Measurements from ENCODE around the gene HPSE. TPM values are rescaled to one million over a fixed set of nuclear protein-coding genes. Genes with fewer than 3 reads are reported as not detected.
"Not testable (repeated sequence)": the region's sequence is repeated elsewhere in the genome, so short reads cannot be mapped to it uniquely, and the experiment has no call there.

HPSE gene
- total RNA-seq, 2 donors from 2014 or later = 1.1 to 2.7 TPM

DNA sequence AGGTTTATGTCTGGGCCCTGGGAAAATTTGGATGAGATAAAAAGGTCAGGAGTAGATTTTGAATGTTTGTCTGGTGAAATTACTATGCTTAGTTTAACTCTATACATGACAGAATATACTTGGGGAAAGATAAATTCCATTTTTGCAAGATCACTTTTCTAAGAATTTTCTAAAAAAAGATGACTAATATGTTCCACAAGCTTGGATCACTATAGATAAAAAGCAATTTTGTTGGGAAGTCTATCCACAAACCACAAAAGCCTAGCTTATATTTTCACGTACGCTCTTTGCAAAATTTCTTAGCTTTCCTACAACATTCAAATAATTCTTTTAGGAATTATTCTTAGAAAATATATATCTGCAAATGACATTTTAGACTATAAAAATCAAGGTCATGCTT lies 29.5 kb downstream of the HPSE start:
- no peak overlapping the region for H3K4me3 Mint-ChIP-seq
- 96% methylated on average over 2 of the region's 2 CpGs; no CpG with 5 or more reads in 1 of the 2 experiments for WGBS, 2 experiments (ENCODE audit: insufficient coverage in 1 of 2, insufficient read length in 1 of 2)

DNA sequence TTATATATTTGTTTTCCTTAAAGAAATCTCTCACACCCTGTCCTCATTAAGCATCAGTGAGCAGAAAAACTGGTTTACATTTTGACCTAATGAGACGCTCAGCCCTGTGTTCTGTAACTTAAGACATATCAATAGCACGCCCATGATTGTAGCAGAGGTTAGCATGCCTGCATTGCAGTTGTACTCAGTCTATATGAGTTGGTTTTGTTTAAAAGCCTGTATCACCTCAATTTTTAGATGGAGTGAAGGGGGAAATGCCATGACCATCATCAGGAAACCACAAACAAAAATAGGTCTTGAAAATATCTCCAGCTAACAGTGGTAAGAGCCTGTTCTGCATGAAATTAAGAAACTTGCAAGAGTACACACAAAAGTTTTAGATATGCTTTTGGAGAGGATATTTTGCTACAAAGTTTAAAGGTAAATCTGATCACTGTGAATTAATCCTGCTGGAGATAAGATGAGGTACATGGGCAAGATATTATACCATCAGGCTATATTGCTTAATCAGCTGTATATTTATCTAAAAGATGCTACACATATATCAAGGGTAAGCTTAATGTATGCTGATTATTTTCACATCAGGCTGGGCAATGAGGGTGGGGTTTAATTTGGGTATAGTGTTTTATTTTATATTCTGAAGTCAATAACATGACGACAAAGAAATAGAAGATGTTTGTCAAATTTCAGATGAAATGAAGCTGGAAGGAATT lies 36.9 kb downstream of the HPSE start:
- Mint-ChIP-seq H3K9me3 (no peaks in the 10 kb centered on the region), H3K27me3 (ENCODE audit: insufficient read depth) (no peaks in the 10 kb centered on the region), H3K4me1 (no peaks in the 10 kb centered on the region), H3K4me3 (no peak overlapping the region), H3K27ac (no peak overlapping the region), H3K36me3 (ENCODE audit: low read depth) (no peaks in the 10 kb centered on the region)
- Histone ChIP-seq H3K4me3 (ENCODE audit: low read length) (no peak overlapping the region), H3K4me1 (ENCODE audit: control insufficient read depth, insufficient read depth, low read length) (no peaks in the 10 kb centered on the region), H3K27ac (ENCODE audit: low read depth, low read length) (no peak overlapping the region), H3K9ac (ENCODE audit: extremely low read depth, low read length, poor library complexity, severe bottlenecking) (no peak overlapping the region), H3K36me3 (ENCODE audit: control insufficient read depth, insufficient read depth, low read length) (no peaks in the 10 kb centered on the region), H3K27me3 (ENCODE audit: control insufficient read depth, insufficient read depth, low read length, poor library complexity, severe bottlenecking) (no peaks in the 10 kb centered on the region), H3K9me3 (ENCODE audit: control insufficient read depth, low read length) (no peaks in the 10 kb centered on the region)
- TF ChIP-seq, protein P1, sequence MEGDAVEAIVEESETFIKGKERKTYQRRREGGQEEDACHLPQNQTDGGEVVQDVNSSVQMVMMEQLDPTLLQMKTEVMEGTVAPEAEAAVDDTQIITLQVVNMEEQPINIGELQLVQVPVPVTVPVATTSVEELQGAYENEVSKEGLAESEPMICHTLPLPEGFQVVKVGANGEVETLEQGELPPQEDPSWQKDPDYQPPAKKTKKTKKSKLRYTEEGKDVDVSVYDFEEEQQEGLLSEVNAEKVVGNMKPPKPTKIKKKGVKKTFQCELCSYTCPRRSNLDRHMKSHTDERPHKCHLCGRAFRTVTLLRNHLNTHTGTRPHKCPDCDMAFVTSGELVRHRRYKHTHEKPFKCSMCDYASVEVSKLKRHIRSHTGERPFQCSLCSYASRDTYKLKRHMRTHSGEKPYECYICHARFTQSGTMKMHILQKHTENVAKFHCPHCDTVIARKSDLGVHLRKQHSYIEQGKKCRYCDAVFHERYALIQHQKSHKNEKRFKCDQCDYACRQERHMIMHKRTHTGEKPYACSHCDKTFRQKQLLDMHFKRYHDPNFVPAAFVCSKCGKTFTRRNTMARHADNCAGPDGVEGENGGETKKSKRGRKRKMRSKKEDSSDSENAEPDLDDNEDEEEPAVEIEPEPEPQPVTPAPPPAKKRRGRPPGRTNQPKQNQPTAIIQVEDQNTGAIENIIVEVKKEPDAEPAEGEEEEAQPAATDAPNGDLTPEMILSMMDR (conservative IDR thresholded peaks at IDR 0.05) = no peak
- 75 to 90% methylated on average over 1 to 3 of the region's 3 CpGs for WGBS, 2 experiments (ENCODE audit: insufficient coverage in 1 of 2, insufficient read length in 1 of 2)
- DNase-seq = no peak

More for the DNA sequence above, 29.5 kb downstream of the HPSE start:
- Histone ChIP-seq H3K27ac (ENCODE audit: low read depth, low read length) (no peak overlapping the region), H3K9ac (ENCODE audit: extremely low read depth, low read length, poor library complexity, severe bottlenecking) (no peak overlapping the region), H3K4me1 (ENCODE audit: control insufficient read depth, insufficient read depth, low read length) (no peaks in the 10 kb centered on the region), H3K36me3 (ENCODE audit: control insufficient read depth, insufficient read depth, low read length) (no peaks in the 10 kb centered on the region), H3K4me3 (ENCODE audit: low read length) (no peak overlapping the region), H3K9me3 (ENCODE audit: control insufficient read depth, low read length) (no peaks in the 10 kb centered on the region), H3K27me3 (ENCODE audit: control insufficient read depth, insufficient read depth, low read length, poor library complexity, severe bottlenecking) (no peaks in the 10 kb centered on the region)
- Mint-ChIP-seq H3K36me3 (ENCODE audit: low read depth) (no peaks in the 10 kb centered on the region), H3K4me1 (peaks cover 3% of the 10 kb centered on the region), H3K9me3 (no peaks in the 10 kb centered on the region), H3K27me3 (ENCODE audit: insufficient read depth) (no peaks in the 10 kb centered on the region), H3K27ac (no peak overlapping the region)
- TF ChIP-seq, protein P1 (conservative IDR thresholded peaks at IDR 0.05) = no peak
- no peak for DNase-seq

DNA sequence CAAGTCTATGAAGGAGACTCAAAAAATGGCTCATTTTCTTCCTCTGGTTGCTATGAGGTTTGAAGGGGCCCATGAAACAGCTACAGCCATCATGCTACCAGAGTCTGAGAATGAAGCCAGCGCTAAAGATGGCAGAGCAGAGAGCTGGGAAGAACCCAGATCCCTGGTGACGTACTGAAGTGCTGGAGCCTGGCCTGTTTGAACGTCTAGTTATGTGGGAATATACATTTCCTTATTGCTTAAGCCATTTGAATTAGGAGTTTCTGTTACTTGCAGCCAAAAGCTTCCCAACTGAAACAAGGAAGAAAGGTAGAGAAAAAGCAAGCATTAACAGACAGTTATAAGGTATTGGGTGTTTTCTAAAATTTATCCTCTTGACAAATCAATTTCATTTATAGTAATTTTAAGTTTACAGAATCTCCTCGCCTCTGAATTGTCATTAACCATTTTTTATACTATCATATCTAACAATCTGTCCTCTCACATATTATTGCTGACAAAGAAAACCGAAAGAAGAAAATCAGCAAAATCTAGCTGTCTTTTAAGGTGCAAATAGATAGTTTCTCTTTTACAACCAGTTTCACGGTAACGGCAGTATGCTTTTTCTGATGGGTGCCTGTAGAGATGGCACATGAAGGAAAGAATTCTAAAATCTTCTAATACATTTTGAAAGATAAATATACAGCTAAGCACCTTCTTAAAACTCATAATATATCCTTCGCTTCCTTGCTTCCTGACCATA lies 41.2 kb downstream of the HPSE start:
- H3K36me3 Mint-ChIP-seq (ENCODE audit: low read depth) = no peaks in the 10 kb centered on the region
- Histone ChIP-seq H3K36me3 (ENCODE audit: control insufficient read depth, insufficient read depth, low read length) (no peaks in the 10 kb centered on the region), H3K9ac (ENCODE audit: extremely low read depth, low read length, poor library complexity, severe bottlenecking) (no peak overlapping the region), H3K9me3 (ENCODE audit: control insufficient read depth, low read length) (no peaks in the 10 kb centered on the region), H3K4me3 (ENCODE audit: low read length) (no peak overlapping the region), H3K27me3 (ENCODE audit: control insufficient read depth, insufficient read depth, low read length, poor library complexity, severe bottlenecking) (no peaks in the 10 kb centered on the region), H3K27ac (ENCODE audit: low read depth, low read length) (no peak overlapping the region), H3K4me1 (ENCODE audit: control insufficient read depth, insufficient read depth, low read length) (no peaks in the 10 kb centered on the region)
- WGBS, 2 experiments (ENCODE audit: insufficient coverage in 1 of 2, insufficient read length in 1 of 2) = 93 to 100% methylated on average over 1 to 8 of the region's 8 CpGs
- DNase-seq = no peak
- H3K4me3 Mint-ChIP-seq = no peak overlapping the region
- TF ChIP-seq, protein P1 (conservative IDR thresholded peaks at IDR 0.05) = no peak
- H3K9me3 Mint-ChIP-seq = peaks cover 8% of the 10 kb centered on the region
- no peak overlapping the region for H3K27ac Mint-ChIP-seq
- peaks cover 5% of the 10 kb centered on the region for H3K27me3 Mint-ChIP-seq (ENCODE audit: insufficient read depth)
- H3K4me1 Mint-ChIP-seq = no peaks in the 10 kb centered on the region

DNA sequence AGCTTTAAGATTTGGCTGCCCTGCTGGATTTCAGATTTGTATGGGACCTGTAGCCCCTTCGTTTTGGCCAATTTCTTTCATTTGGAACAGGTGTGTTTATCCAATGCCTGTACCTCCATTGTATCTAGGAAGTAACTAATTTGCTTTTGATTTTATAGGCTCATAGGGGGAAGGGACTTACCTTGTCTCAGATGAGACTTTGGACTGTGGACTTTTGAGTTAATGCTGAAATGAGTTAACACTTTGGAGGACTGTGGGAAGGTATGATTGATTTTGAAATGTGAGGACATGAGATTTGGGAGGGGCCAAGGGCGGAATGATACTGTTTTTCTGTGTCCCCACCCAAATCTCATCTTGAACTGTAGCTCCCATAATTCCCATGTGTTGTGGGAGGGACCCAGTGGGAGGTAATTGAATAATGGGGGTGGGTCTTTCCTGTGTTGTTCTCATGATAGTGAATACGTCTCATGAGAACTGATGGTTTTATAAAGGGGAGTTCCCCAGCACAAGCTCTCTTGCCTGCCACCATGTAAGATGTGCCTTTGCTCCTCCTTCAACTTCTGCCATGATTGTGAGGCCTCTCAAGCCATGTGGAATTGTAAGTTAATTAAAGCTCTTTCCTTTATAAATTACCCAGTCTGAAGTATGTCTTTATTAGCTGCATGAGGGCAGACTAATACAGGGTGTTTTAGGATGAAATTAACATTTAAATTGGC lies 44.4 kb downstream of the HPSE start:
- not testable (repeated sequence) for H3K9me3 ChIP-seq (ENCODE audit: control insufficient read depth, low read length); H3K4me3 Mint-ChIP-seq; H3K4me1 ChIP-seq (ENCODE audit: control insufficient read depth, insufficient read depth, low read length); DNase-seq; H3K27ac Mint-ChIP-seq; H3K27me3 ChIP-seq (ENCODE audit: control insufficient read depth, insufficient read depth, low read length, poor library complexity, severe bottlenecking); H3K4me3 ChIP-seq (ENCODE audit: low read length); H3K9me3 Mint-ChIP-seq; H3K36me3 ChIP-seq (ENCODE audit: control insufficient read depth, insufficient read depth, low read length); H3K27ac ChIP-seq (ENCODE audit: low read depth, low read length); H3K27me3 Mint-ChIP-seq (ENCODE audit: insufficient read depth); H3K36me3 Mint-ChIP-seq (ENCODE audit: low read depth); H3K4me1 Mint-ChIP-seq; H3K9ac ChIP-seq (ENCODE audit: extremely low read depth, low read length, poor library complexity, severe bottlenecking)
- WGBS, 2 experiments (ENCODE audit: insufficient coverage in 1 of 2, insufficient read length in 1 of 2) = 79% methylated on average over 3 of the region's 3 CpGs; no CpG with 5 or more reads in 1 of the 2 experiments

All from endodermal cell (in vitro differentiated cells).